GM18870 (cell line): ENCODE measurements around the gene CCDC102B.

Experiments
- ATAC-seq: cut with Tn5 transposase; IDR thresholded peaks from one replicate; pipeline ENCODE4 v1.9.1; 2021; ENCODE audit warnings: moderate library complexity; ENCODE audit not compliant: unreplicated experiment

The CCDC102B gene

DNA sequence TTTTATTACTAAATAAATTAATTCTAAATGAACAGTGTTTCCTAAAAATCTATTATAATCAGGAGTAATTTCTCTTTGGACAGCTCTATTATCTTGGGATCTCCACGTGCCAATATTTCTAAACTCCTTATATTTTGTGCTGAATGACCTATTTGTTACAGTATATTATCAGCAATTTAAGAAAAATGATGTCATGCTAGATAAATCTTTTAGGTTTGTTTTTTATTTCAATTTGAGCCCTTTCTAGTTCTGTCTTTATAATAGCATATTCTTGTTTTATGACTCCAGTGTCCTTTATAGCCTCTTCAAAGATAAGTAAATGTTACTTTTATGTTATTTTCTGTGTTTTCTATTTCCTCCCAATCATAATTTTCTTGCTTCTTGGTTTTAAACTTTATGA is 269.2 kb downstream of the CCDC102B start:
- no peak for ATAC-seq

DNA sequence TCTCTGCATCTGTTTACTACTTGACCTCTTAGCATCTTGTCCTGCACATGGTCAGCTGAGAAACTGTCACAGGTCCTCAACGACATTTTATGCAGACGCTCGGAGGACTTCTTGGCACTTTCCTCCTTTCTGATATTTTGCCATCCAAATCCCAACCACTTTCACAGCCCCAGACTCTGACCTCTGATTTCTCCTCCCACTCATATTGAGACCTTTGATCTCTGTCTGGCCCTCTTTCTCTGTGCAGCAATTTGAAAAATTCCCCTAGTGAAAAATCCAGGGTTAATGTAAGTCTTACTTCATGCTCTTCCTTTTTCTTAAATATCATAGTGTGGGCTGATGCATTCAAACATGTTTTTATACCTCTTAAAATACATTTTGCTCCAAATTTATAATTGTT is 273.8 kb downstream of the CCDC102B start:
- no peak for ATAC-seq

DNA sequence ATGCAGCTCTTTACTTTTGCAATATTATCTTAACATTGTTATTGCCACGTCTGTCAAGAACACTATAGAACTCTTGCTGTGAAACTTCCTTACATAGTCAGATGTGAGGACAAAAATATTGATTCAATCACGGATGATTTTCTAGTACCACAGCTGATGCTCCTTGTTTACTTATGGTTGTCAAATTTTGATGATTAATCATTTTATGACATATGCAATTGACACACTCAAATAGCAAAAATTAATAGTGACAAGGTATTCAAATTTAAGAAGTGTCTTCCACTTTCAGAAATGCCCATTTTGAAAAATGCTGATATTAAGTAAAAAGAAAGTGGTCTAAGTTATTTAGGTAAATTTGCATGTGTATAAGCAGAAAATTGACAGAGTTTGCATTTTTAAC is 284.0 kb downstream of the CCDC102B start:
- no peak for ATAC-seq

DNA sequence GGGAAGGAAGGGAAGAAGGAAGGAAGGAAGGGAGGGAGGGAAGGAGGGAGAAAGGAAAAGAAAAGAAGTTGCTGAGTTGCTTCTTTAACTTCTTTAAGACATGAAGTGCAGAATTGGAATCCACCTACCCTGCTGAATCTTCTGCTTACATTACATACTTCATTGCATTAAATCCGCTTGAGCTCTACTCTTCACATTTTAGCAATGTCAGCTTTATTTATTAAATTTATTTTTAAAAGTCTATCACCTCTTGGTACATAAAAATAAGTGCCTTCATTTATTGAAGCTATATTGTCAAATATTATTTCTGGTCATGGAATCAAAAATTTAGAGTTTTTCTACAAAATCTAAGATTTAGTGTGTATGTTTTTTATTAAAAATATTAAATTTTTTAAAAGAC is 284.6 kb downstream of the CCDC102B start:
- no peak for ATAC-seq

DNA sequence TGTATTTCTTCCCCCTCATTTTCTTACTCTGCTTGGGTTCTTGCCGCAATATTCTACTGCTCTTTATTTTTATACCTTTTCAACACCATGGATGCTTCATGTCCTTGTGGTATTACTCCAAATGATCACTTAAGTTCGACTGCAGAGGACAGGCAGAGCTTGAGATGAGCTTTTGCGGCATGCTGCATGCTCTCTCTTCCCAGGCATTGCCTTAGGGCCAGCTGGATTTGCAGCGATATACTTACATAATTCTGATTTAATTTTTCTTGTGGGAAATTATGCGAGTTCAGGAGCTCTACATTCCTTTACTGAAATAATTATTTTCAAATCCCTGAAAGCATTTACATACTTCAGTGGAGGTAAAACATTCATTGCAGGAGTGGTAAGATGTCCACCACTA is 288.1 kb downstream of the CCDC102B start:
- ATAC-seq, result no peak

DNA sequence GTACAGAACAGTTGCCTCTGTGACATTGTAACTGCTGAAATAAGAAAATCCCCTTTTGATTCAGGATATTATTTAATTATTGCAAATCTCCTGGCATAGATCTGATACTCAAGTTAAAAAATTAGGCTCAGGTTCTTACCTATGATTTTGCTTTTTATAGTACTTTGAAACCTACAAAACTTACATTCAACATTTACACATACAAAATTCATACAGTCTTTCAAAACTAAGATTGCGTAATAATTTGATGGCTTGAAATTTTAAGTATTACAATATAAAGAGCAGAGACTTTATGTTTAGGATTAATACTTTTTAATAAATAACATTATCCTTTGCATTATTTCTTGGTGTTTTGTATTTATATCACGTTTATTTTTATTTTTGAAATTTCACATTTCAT is 291.1 kb downstream of the CCDC102B start:
- ATAC-seq, result no peak

DNA sequence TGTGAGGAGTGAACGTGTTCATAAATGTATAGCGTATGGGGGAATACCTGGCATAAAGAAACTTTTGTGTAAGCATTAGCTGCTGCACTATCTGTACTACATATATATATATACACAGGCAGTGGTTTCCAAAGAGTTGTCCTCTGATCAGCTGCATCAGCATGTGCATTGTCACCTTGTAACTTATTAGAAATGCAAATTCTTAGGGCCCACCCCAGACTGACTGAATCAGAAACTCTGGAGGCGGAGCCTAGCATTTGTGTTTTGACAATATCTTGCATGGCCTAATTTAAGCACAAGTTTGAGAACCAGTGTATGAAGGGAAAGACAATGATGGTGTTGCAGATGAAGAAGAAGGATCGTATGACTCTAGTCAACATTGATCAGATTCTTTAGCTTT is 299.5 kb downstream of the CCDC102B start:
- peak; percentile 83 for ATAC-seq

DNA sequence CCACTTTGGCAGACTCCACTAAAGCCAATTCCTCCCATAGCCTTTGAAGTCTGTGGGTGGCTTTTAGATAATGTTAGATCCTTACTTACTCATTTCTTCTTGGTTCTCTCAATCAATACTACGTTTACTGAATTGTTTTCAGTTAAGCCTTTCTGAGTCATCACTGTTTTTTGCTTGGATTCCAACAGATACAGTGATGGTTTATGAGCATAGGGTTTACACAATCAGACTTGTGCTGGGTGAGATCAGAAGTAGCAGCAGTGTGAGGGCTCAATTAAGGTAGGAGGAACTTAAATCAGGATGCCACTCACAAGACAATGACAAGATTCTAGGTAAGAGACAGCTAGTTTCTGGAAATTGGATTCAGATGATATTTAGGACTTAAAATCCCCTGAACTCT is 305.1 kb downstream of the CCDC102B start:
- ATAC-seq, result no peak
